ENCODE results near the gene EGLN2.
A peak's percentile ranks its signal among the peaks of the same experiment; 100 is the strongest.

The EGLN2 gene

DNA sequence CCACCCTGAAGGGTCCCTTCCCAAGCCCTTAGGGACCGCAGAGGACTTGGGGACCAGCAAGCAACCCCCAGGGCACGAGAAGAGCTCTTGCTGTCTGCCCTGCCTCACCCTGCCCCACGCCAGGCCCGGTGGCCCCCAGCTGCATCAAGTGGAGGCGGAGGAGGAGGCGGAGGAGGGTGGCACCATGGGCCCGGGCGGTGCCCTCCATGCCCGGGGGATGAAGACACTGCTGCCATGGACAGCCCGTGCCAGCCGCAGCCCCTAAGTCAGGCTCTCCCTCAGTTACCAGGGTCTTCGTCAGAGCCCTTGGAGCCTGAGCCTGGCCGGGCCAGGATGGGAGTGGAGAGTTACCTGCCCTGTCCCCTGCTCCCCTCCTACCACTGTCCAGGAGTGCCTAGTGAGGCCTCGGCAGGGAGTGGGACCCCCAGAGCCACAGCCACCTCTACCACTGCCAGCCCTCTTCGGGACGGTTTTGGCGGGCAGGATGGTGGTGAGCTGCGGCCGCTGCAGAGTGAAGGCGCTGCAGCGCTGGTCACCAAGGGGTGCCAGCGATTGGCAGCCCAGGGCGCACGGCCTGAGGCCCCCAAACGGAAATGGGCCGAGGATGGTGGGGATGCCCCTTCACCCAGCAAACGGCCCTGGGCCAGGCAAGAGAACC is 1.5 kb downstream of the EGLN2 start:
- TF ChIP-seq, protein P1, sequence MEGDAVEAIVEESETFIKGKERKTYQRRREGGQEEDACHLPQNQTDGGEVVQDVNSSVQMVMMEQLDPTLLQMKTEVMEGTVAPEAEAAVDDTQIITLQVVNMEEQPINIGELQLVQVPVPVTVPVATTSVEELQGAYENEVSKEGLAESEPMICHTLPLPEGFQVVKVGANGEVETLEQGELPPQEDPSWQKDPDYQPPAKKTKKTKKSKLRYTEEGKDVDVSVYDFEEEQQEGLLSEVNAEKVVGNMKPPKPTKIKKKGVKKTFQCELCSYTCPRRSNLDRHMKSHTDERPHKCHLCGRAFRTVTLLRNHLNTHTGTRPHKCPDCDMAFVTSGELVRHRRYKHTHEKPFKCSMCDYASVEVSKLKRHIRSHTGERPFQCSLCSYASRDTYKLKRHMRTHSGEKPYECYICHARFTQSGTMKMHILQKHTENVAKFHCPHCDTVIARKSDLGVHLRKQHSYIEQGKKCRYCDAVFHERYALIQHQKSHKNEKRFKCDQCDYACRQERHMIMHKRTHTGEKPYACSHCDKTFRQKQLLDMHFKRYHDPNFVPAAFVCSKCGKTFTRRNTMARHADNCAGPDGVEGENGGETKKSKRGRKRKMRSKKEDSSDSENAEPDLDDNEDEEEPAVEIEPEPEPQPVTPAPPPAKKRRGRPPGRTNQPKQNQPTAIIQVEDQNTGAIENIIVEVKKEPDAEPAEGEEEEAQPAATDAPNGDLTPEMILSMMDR (IDR thresholded peaks at IDR 0.05; ENCODE audit: extremely low read depth, missing control alignments), result no peak
- no peak for DNase-seq (ENCODE audit: low spot score)

DNA sequence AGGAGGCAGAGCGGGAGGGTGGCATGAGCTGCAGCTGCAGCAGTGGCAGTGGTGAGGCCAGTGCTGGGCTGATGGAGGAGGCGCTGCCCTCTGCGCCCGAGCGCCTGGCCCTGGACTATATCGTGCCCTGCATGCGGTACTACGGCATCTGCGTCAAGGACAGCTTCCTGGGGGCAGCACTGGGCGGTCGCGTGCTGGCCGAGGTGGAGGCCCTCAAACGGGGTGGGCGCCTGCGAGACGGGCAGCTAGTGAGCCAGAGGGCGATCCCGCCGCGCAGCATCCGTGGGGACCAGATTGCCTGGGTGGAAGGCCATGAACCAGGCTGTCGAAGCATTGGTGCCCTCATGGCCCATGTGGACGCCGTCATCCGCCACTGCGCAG is 2.0 kb downstream of the EGLN2 start:
- no peak for DNase-seq (ENCODE audit: low spot score)

DNA sequence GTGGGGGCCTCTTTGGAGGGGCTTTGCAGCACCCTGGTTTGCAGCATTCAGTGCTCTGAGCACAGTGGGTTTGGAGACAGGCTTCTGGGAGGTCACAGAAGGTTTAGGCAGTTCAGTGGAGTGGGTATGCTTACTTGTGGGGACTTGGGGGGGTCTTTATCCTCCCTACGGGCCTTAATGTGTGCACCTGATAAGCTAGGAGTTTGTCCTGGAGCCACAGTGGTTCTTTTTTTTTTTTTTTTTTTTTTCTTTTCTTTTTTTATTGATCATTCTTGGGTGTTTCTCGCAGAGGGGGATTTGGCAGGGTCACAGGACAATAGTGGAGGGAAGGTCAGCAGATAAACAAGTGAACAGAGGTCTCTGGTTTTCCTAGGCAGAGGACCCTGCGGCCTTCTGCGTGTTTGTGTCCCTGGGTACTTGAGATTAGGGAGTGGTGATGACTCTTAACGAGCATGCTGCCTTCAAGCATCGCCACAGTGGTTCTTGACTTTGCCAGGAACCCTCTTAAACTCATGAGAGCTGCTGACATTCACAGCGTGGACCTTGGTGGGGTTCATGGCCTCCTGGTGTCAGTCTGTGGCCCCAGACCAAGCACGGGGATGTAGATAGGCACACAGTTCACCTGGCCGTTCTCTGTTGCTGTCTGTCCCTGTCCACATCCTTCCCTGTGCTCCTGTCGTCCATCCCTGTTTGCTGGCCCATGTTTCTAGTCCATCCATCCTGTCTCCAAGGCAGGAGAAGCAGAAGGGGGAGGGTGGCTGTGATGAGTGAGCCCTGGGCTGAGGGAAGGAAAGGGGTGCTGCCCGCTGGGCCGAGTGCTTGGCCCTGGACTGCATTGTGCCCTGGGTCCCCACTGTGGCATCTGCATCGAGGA is 2.7 kb downstream of the EGLN2 start:
- DNase-seq (ENCODE audit: low spot score), result no peak
- TF ChIP-seq, protein P1 (IDR thresholded peaks at IDR 0.05; ENCODE audit: extremely low read depth, missing control alignments), result no peak

More for the DNA sequence above, 2.0 kb downstream of the EGLN2 start:
- TF ChIP-seq, protein P1 (IDR thresholded peaks at IDR 0.05; ENCODE audit: extremely low read depth, missing control alignments), result no peak

DNA sequence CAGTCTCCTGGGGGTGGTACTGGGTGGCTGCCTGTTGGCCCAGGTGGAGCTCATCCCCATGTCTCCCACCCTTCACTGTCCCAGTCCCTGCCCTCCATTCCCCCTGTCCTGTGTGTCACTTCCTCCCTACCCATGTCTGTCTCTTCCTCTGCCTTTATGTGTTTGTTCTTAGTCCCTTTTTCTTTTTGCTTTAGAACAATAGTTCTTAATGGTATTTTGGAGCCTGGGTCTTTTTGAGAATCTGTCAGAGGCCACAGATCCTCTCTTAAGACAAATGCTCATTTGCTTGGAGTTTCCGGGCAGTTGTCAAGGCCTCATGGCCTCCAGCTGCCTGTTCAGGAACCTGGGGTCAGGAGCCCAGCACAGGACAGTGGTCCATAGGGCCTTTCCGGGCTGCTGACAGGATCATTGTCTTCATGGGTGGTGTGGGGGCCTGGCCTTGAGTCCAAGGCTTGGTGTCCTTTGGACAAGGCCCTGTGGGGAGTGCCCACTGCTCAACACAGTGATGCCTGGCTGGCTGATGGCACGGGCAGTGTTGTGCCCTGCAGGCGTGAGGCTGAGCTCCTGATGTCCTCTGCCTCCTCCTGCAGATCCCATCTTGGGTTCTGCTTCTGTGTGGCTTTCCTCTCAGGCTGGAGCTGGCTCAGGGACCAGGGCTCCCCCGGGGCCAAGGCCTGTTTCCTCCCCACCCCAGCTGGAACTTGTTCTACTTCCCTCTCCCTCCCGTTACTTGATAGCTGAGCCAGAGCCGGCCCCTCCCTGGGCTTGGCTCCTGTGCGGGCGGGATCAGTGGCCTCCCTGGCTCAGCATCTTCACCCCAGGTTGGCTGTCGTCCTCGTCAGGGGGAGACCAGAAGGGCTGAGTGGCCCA is 3.5 kb downstream of the EGLN2 start:
- no peak for DNase-seq (ENCODE audit: low spot score)
- TF ChIP-seq, protein P1 (IDR thresholded peaks at IDR 0.05; ENCODE audit: extremely low read depth, missing control alignments), result no peak

DNA sequence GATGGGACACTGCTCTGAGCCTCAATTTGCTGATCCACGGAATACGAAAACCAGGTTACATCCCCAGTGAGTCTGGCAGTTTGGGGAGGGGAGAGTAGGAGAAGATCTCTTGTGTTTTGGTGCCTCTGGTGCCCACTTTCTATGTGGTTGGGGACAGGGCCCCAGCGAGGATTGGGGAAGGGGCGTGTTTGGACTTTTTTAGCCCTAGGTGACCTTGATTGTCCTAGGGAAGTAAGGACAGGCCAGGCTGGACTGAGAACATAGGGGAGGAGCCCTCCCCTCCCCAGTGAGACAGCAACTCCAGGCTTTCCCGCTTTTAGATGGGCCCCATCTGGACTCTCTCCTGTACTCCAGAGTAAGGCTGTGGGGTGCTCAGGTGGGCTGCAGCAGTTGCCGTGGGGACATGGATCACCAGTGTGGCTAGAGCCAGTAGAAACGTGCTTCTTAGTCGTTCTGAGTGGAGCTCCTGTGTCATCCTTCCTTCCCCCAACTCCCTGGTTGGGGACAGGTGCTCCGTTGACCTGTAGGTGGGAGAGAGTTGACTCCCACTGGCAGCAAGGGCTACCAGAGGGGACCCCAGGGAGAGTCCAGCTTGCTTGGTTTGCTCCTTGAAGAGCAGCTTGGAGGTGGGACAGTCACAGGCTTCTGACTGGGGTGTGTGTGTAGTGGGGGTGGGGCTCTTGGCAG is 4.3 kb downstream of the EGLN2 start:
- no peak for DNase-seq (ENCODE audit: low spot score)
- TF ChIP-seq, protein P1 (IDR thresholded peaks at IDR 0.05; ENCODE audit: extremely low read depth, missing control alignments), result no peak

DNA sequence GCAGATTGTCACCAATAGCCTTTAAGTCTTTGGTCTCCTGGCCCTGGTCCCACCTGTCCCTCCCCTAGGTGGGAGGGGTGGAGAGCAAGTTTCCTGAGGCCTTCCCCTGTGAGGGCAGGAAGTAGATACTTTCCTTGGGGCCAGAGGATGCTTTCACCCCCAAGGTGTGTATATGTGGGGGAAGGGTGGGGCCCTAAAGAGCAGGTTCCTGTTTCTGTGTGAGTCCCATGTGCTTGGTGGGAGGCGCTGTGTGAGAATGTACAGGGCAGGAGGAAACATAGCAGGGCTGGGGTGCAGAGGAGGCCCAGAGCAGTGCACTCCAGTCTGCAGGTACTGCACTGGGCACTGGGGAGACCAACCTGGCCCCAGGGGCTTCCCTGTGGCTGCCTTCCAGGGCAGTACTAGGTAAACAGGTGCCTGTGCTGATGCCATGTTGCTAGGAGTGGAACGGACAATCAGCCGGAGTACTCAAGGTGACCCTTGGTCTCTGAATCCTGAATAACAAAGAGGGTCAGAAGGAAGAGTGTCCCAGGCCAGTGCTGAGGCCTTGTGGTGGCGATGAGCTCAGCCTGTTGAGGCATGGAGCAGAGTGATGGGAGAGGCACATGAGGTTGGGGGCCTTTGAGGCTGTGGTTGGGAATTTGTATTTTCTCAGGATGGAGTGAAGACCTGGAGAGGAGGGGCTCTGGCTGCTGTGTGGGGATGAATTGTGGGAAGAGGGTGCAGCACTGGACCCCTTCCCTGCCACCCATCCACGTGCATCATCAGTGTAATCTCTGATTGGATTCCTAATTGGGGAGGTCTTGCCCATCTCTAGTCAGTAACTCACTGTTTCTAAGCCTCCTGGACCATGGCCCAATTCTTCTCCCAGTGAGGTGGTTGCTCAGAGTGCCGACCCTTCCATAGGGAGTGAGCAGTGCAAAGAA is 5.1 kb downstream of the EGLN2 start:
- peak; percentile 68 for DNase-seq (ENCODE audit: low spot score)

More for the DNA sequence above, 5.1 kb downstream of the EGLN2 start:
- TF ChIP-seq, protein P1 (IDR thresholded peaks at IDR 0.05; ENCODE audit: extremely low read depth, missing control alignments), result no peak
